ENCODE measurements around the gene USP22.

USP22 gene

GRCh38 chr17:21028192-21028591 lies 14.6 kb downstream of the USP22 start:
- no peak for TF ChIP-seq CTCF (IDR thresholded peaks at IDR 0.05; ENCODE audit: low read depth, low read length)
- no peak overlapping the region for H3K4me3 ChIP-seq (ENCODE audit: low read depth, low read length)

GRCh38 chr17:21027031-21027430 lies 15.8 kb downstream of the USP22 start:
- no peak for TF ChIP-seq CTCF (IDR thresholded peaks at IDR 0.05; ENCODE audit: low read depth, low read length)
- H3K4me3 ChIP-seq (ENCODE audit: low read depth, low read length): no peak overlapping the region

- no peak for TF ChIP-seq CTCF (IDR thresholded peaks at IDR 0.05; ENCODE audit: low read depth, low read length)
These were observed 17.4 kb downstream of the USP22 start for GRCh38 chr17:21025451-21025850.

GRCh38 chr17:21024024-21024423 lies 18.8 kb downstream of the USP22 start:
- TF ChIP-seq CTCF (IDR thresholded peaks at IDR 0.05; ENCODE audit: low read depth, low read length): no peak
- no peak overlapping the region for H3K4me3 ChIP-seq (ENCODE audit: low read depth, low read length)

More at GRCh38 chr17:21025451-21025850, 17.4 kb downstream of the USP22 start:
- H3K4me3 ChIP-seq (ENCODE audit: low read depth, low read length): no peak overlapping the region

- no peak overlapping the region for H3K4me3 ChIP-seq (ENCODE audit: low read depth, low read length)
- no peak for TF ChIP-seq CTCF (IDR thresholded peaks at IDR 0.05; ENCODE audit: low read depth, low read length)
These were observed 21.5 kb downstream of the USP22 start for GRCh38 chr17:21021208-21021803.

GRCh38 chr17:21020622-21021021 lies 22.2 kb downstream of the USP22 start:
- no peak for TF ChIP-seq CTCF (IDR thresholded peaks at IDR 0.05; ENCODE audit: low read depth, low read length)

GRCh38 chr17:21019976-21020586 lies 22.7 kb downstream of the USP22 start:
- no peak for TF ChIP-seq CTCF (IDR thresholded peaks at IDR 0.05; ENCODE audit: low read depth, low read length)
- H3K4me3 ChIP-seq (ENCODE audit: low read depth, low read length): no peak overlapping the region

More at GRCh38 chr17:21020622-21021021, 22.2 kb downstream of the USP22 start:
- H3K4me3 ChIP-seq (ENCODE audit: low read depth, low read length): no peak overlapping the region
